CD4-positive, alpha-beta T cell treated with Interleukin-17A for 4 hours (primary cell): Measurements from ENCODE around the gene PHC2.
"Not testable (repeated sequence)": the region's sequence is repeated elsewhere in the genome, so short reads cannot be mapped to it uniquely, and the experiment has no call there.

ENCODE experiments used
- DNase-seq: peaks from one replicate; pipeline ENCODE4 v3.0.0-alpha.2; 2020; ENCODE audit warnings: mixed read lengths

The PHC2 gene

DNA sequence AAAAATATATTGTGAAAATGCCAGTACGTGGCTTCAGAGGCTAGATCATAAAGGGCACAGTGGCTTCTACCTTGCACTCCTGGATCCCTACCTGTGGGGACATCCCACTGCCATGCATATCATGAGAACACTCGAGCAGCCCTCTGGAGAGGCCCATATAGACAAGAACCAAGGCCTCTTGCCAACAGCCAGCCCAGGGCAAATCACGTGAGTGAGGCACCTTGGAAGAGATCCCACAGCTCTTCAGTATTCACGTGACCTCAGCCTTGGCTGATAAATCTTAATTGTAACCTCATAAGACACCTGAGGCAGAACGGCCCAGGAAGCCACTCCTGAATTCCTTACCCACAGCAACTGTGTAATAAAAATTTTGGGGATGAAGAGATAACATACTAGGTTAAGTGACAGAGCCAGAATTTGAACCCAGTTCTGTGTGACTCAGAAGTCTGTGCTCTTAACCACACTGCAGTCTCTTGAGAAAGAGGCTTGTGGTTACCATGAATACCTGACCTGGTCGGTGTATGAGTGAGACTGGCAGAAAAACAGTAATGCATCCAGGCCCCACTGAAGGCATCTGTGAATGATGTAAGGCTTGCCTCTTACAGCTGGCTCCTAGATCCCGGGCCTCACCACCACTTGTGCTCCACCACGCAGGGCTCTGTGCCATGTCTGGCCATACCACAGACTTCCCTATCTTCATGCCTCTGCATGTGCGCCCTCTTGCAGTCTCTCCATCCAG, 103.1 kb downstream of the PHC2 start:
- DNase-seq = no peak

DNA sequence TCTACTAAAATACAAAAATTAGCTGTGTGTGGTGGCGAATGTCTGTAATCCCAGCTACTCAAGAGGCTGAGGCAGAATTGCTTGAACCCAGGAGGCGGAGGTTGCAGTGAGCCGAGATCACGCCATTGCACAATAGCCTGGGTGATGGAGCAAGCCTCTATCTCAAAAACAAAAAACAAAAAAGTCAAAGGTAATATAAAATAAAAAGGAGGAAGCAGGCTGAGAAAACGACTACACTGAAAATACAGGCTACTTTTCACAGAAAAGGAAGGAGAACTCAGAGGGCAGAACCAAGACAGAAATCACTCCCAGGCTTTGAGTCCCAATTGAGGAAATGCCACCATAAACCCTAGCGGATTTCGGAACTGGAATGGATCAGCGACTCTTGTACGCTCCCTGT, 104.1 kb downstream of the PHC2 start:
- DNase-seq = no peak

DNA sequence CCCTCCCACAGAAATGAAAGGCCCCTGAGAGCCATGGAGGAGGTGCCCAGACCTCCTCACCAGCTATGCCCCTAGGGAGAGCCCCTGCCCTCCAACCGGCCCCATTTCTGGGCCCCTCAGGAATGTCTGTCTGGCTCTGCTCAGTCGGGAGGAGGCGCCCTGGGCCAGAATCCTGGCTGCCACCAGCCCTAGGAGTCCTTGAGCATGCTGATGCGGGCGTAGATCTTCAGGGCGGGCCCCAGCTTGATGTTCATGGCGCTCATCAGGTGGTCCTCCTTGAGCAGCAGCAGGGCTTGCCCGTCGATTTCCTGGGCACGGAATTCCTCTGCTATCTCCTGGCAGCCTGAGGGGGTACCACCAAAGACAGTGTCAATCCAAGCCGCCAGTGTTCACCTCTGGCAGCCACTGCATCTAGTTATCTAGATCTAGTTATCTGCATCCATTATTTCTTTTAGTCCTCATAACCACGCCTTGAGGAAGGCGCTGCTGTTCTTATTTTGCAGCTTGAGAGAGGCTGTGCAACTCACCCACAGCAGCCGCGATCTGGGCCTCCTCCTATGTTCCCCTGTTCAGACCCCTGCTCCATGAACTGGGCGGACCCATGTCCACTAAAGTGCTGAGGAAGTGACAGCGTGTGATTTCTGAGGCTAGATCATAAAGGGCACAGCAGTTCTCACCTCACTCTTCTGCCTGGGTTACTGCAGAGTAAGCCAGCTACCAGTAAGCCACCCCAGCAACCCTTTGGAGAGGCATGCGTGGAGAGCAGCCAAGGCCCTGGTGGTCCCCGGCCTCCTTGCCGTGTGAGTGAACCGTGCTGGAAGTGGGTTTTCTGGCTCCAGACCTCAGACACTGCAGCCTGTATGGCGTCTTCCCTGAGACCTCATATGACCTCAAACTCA, 106.0 kb downstream of the PHC2 start:
- DNase-seq = no peak

DNA sequence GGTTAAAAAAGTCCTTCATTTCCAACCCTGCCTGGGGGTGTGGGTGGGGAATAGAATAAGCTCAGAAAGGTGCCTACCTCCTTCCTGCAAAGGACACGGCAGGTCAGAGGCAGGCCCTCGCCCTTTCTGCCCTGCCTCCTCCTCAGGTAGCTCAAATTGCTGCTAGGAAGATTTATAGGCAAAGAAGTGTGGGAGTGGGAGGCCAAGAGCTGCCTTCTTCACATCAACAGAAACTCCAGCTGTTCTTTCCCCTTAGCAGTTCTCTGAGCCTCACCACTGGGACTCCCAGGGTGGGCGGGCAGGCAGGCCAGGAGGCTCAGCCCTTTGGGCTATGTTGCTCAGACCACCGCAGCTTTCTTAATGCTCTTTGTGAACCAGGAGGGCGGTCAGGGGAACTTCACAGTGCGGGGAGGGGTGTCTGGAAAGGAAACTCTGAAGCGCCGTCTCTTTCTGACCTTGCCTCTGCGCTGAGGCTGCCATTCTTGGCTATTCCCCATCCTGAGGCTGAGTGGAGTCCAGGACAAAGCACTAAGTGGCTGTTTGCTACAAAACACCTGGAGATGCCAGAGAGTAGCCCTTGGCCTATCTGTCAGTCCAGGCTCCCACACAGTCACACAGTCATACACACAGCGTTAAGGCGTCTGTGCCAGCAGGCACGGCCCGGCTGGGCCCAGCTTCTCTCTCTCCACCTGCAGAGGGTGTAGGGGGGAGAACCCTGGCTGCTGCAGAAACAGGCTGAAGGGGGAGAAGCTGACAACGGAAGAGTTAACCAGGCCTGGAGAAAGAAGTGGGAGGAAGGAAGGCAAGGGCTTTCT, 107.0 kb downstream of the PHC2 start:
- DNase-seq = no peak

DNA sequence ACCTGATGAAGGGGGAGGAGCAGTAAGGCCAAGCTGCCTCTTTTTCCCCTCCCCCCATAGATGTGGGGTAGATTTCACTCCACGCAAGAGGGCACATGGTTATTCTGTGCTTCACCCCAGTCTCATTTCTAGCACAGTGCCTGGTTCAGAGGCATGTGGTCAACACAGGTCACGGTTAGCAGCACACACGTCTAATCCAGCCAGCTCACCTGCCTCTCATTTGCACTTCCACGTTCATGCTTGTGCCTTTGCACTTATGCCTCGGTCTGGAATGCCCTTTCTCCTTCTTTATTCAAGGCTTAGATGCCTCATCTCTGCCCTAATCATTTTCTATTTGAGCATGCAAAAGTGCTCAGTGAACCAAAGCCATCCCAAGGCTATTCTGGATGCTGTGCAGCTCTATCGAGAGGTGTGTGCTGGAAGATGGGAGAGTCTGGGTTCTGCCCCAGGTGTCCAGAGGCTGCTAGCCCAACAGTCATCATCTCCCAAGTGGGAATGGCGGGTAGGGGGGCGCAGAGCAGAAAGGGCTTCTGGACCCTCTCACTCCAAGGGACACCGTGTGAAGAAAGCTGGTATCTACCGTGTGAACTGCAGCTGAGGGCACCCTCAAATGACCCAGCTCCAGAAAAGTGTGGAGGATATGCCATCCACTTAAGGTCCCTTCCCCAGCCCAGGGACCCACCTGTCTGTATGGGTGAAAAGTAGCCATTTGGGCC, 107.9 kb downstream of the PHC2 start:
- DNase-seq = no peak

DNA sequence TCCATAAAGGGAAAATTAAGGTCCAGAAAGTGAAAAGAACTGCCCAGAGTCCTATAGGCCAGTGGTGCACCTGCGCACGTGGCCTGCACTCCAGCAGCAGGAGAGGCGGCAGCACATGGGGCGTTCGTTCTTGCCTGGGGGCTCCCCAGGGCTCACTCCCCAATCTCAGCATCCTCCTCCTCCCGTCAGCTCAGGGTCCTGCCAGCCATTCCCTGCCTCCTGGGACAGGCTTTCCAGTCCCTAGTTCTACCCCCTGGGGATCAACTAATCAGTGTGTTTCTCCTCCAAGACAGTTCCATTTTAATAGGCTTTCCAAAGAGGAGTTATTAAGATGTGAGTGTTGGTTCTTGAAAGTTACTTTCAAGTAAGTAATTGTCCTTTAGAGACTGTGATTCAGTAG, 108.8 kb downstream of the PHC2 start:
- DNase-seq = no peak

DNA sequence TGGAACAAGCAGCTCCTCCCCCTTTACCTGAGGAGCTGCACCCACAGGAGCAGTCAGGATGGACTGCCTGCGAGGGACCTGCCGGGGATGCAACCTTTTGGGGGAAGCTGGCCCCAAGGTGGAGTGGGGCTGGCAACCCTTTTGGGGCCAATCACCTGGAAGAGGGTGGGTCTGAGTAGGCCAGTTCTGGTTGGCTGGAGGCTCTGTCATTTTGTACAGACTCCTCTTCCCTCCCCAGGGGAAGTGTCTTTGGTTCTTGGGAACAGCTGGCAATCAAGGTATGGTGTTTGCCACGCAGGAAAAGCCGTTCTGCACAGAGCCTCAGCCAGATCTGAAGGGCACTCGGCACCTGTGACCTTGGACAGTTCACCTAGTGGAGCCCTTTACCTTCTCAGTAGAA, 109.7 kb downstream of the PHC2 start:
- DNase-seq = no peak

DNA sequence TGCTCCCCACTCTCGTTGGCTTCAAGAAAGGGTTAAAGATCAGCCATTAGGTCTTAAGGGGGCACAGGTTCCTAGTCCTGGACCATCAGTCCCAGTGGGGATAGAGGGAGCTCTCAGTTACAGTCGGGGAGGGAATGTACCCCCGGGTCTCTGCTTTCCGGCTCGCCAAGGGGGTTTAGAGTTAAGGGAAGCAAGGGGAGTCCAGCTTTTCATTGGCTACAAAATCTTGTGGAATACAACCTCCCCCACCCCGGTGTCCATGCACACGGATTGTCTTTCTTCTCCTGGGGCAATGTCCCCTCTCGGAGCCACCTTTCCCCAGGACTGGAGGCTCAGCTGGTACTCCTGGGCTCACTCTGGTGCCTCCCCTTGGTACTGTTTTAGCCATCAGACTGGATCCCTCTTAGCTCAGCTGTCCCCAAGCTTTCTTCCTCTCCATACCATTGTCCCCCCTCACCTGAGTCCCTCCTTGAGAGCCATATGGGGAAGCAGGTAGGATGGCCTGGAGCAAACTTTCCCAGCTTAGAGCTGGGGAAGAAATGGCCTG, 110.2 kb downstream of the PHC2 start, which contains the start of gene A3GALT2:
TSS of gene A3GALT2 (minus strand) at position 480 of the 547 bp plus-strand sequence. CDS start at position 480, 0 bp downstream.
- no peak for DNase-seq

DNA sequence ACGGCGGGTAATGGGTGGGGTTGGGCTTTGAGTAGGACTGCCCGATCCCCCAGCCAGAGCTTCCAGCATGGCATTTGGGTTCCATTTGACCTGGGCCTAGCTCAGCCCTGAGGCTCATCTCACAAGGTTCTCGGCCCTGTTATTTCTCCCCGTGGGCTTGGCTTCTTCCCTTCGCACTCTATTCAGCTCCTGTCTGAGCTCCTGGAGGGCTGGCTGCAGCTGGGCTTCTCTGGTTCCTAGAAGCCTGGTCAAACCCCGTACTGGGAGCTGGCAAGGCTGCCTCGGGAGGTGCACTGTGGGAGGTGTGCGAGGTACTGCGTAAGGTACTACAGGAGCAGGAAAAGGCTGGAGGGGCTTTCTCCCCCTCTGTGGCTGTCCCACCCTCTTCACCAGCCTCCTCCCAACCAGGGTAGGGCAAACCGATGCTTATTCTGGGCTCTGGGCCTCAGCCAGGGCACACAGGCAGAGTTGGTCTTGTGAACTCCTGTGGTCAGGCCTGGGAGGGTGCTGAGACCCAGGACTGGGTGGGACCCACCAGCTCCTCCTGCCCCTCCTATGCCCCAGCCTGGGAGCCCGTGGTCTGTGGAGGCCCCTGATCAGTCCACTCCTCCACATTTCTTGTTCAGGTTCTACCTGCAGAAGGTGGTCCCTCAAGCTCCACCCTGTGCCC, 110.8 kb downstream of the PHC2 start:
- DNase-seq = no peak

DNA sequence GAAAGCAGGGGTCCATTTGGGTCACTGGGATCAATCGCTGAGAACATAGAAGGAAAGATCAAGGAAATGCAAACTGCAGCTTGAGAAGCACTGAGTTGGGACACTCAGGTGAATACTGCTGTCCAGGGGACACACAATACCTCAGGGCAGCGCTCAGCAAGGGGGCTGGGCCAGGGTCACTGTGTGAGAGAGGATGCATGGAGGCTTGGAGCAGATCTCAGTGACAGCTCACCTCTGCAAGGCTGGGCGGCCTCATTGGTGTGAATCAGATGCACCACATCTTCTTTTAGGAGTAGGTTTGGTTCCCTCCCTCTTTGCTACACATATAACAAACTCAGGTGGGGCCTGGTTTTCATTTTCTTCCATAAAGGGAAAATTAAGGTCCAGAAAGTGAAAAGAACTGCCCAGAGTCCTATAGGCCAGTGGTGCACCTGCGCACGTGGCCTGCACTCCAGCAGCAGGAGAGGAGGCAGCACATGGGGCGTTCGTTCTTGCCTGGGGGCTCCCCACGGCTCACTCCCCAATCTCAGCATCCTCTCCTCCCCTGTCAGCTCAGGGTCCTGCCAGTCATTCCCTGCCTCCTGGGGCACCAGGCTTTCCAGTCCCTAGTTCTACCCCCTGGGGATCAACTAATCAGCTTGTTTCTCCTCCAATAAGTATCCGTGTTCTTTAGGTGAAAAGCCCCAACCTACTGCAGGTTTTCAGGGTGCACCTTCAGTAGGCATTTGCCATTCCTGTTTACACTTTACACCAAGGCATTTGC, 111.5 kb downstream of the PHC2 start:
- DNase-seq = no peak

DNA sequence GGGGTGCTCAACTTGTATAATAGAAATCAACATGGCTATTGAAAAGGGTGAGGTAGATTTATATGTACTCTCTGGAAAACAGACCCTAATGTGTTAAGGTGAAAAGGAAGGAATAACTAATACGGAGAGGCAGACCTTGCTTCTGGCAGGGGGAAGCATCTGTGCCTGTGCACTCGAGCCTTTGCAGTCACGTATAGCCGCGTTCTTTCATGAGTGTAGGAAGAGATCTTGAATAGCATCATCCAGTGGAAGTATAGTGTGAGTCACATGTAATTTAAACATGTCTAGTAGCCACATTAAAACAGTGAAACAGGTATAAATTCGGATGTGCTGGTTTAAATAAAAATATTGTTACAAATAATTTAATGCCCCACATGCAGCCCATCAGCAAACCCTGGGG, 112.9 kb downstream of the PHC2 start:
- DNase-seq = no peak

DNA sequence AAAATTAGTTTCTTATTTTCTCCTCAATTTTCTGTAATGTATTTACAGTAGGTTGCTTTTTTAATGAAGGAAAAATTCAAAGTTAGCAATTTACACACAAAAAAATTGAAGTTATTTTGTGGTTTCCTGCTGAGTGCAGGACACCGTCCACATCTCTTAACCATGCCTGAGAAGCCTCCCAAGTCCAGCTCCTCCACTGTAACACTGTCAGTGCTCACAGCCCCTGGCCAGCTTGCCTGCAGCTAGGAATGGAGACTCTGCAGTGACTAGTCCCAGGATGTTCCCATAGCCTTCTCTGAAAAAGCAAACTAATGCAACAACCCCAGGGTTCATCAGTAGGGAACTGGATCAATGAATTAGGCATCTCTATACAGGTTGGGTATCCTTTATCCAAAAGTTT, 113.5 kb downstream of the PHC2 start:
- no peak for DNase-seq

DNA sequence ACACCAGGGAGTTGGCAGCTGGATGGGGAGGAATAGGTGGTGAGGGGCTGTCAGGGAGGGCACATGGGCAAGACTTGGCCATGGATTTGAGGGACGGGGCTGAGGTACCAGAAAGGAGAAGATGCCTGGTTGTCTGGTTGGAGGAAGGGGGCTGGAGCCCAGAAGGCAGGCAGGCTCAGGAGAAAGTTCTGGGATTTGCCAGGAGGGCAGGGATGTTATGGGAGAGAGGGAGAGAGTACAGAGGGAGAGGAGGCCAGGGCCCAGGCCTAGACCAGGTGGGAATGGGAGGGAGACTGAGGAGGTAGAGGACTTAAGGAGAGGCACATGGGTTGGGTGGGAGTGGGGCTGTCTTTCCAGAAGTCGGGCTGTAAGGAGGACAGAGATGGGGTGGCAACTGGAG, 114.3 kb downstream of the PHC2 start:
- no peak for DNase-seq

DNA sequence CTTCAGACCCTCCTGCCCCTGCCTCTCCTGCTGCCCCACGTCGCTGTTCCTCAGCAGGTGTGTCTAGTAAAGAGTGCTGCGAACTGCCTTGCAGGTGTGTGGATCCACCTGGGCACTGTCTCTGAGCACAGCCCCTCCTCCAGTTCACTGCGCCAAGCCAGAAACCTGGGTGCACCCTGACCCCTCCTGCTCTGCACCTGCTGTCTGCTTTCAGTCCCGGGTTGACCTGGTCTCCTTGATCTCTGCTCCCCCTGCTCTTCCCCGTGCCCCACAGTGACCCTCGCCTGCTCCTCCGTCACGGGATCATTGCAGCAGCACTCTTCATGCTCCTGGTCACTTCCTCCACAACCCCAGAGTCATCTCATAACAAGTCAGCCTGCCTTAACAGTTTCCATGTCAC, 116.5 kb downstream of the PHC2 start:
- DNase-seq = no peak

DNA sequence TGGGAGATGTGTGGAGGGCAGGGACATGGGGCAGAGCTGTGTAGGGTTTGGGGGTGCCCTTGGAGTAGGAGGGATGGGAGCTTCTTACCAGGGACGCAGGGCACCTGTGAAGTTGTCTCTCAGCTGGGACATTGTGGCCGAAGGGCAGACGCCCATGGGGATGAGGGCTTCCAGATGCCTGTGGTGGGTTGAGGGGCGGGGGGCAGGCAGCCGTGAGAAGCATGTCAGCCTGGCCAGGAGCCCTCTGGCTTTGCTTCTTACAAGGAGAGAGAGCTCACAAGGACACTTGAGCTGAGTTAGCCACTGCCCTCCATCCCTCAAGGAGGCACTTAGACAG, 118.5 kb downstream of the PHC2 start:
- DNase-seq = no peak

DNA sequence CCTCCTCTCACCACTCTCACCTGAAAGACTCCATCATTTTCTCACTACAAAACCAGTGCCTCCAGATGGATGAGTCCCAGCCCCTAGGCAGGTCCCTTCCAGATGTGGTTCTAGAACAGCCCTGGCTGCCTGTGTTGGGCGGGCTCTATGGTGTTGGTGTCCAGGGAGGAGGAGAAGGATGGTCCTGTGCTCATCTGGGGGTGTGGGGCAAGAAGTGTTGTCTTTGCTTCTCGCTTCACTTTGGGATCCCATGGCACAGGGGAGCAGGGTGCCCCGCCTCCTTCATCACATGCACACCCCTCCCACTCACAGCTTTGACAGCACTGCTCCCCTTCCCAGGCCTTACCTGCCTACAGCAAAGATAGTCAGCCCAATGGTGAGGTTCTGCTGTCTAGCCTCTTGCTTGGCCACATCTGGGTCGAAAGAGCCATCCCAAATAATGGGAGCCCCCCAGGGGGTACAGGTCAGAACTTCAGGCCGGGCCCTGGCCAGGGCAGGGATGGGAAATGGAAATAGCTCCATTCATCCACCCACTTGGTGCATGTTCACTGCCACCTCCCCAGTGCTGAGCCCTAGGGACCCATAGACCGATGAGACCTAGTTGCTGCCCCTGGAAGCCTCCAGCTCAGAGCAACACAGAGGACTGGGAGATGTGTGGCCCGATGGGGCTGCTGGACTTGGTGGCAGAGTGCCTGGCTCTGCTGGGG, 119.0 kb downstream of the PHC2 start:
- DNase-seq = no peak

DNA sequence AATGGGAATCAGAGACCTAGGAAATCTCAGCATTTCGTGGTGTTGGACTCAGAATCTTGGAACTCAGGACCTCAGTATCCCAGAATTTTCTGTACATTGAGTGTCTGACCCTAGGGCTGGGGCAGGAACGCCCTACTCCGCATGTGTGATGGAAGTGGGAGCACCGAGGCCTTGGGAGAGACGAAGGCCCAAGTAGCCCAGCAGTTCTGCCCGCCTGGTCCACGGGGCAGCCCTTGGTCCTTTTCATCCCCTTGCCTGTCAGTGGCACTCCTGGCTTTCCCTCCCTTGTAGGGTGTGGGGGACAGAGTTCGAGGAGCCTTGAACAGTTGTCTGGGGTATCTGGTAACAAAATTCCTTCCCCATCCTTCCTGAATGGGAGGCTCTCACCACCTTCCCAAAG, 120.2 kb downstream of the PHC2 start:
- DNase-seq = no peak

DNA sequence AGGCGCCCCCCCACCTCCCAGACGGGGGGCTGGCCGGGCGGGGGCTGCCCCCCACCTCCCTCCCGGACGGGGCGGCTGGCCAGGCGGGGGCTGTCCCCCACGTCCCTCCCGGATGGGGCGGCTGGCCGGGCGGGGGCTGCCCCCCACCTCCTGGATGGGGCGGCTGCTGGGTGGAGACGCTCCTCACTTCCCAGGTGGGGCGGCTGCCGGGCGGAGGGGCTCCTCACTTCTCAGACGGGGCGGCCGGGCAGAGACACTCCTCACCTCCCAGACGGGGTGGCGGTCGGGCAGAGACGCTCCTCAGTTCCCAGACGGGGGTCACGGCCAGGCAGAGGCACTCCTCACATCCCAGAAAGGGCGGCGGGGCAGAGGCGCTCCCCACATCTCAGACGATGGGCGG, 121.5 kb downstream of the PHC2 start:
- DNase-seq = not testable (repeated sequence)

DNA sequence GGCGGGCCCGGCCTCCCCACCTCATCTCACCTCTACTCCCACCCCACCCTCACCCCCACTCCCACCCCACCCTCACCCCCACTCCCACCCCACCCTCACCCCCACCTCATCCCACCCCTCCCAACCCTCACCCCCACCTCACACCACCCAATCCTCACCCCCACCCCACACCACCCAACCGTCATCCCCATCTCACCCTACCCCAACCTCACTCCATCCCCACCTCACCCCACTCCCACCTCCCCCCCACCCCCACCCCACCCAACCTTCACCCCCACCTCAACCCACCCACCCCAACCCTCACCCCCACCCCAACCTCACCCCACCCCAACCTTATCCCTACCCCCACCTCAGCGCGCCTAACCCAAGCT, 123.4 kb downstream of the PHC2 start:
- no peak for DNase-seq
